ENCODE results near the gene NRG2. TPM values are rescaled to one million over a fixed set of nuclear protein-coding genes. Genes with fewer than 3 reads are reported as not detected.

The NRG2 gene
- total RNA-seq, 1 experiment from 2014 or later = 0.59 TPM

DNA sequence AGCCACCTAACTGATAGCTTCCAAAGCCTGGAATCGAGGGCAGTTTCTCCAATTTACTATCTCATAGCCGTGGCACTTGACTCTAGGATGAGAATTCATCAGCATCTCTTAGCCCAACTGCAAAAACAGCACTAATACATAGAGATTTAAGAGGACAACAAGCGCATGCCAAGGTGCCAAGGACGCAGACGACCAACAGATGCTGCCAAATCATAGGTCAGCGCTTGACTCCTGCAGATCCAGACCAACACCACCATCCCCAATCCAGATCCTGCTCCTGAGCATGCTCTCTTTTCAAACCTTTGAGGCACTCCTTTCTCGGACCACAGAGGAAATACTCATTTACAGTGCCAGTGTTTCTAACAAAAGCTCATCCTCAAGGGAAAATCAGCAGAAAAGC, 24.6 kb downstream of the NRG2 start:
- CTCF ChIA-PET = no interaction called here
- no peaks in the 10 kb centered on the region for H3K9me3 Mint-ChIP-seq (ENCODE audit: unreplicated experiment)

GRCh38 chr5:140018096-140018481, 25.0 kb downstream of the NRG2 start:
- ChIA-PET CTCF (no interaction called here), POLR2A (no interaction called here)
- no peaks in the 10 kb centered on the region for H3K9me3 ChIP-seq
- Mint-ChIP-seq H3K36me3 (ENCODE audit: insufficient read depth, unreplicated experiment) (no peaks in the 10 kb centered on the region), H3K9me3 (ENCODE audit: unreplicated experiment) (no peaks in the 10 kb centered on the region), H3K4me1 (ENCODE audit: low read depth, unreplicated experiment) (no peaks in the 10 kb centered on the region), H3K27ac (ENCODE audit: unreplicated experiment) (no peak overlapping the region), H3K4me3 (ENCODE audit: unreplicated experiment) (no peak overlapping the region), H3K27me3 (ENCODE audit: insufficient read depth, unreplicated experiment) (no peaks in the 10 kb centered on the region)
- TF ChIP-seq, protein P1, sequence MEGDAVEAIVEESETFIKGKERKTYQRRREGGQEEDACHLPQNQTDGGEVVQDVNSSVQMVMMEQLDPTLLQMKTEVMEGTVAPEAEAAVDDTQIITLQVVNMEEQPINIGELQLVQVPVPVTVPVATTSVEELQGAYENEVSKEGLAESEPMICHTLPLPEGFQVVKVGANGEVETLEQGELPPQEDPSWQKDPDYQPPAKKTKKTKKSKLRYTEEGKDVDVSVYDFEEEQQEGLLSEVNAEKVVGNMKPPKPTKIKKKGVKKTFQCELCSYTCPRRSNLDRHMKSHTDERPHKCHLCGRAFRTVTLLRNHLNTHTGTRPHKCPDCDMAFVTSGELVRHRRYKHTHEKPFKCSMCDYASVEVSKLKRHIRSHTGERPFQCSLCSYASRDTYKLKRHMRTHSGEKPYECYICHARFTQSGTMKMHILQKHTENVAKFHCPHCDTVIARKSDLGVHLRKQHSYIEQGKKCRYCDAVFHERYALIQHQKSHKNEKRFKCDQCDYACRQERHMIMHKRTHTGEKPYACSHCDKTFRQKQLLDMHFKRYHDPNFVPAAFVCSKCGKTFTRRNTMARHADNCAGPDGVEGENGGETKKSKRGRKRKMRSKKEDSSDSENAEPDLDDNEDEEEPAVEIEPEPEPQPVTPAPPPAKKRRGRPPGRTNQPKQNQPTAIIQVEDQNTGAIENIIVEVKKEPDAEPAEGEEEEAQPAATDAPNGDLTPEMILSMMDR (IDR thresholded peaks at IDR 0.05; ENCODE audit: insufficient read depth in 1 of 2, low read depth in 1 of 2, low read length in 1 of 2, severe bottlenecking in 1 of 2, unreplicated experiment in 1 of 2) = no peak
- intact Hi-C loops (cut with micrococcal nuclease; ENCODE audit: unreplicated experiment) = no loop called here
- no peak for DNase-seq
- H3K4me1 ChIP-seq = peaks cover 45% of the 10 kb centered on the region
- H3K4me3 ChIP-seq (ENCODE audit: low read depth, low read length) = no peak overlapping the region
- no peaks in the 10 kb centered on the region for H3K36me3 ChIP-seq (ENCODE audit: control insufficient read depth, insufficient read depth, low read length)
- H3K27me3 ChIP-seq (replicated peaks; ENCODE audit: control insufficient read depth, insufficient read depth, low read length) = no peaks in the 10 kb centered on the region
- no TSS peak for BruUV-seq (replicated peaks)

More for the DNA sequence above, 24.6 kb downstream of the NRG2 start:
- H3K4me3 Mint-ChIP-seq (ENCODE audit: unreplicated experiment) = no peak overlapping the region
- no peak overlapping the region for H3K27ac Mint-ChIP-seq (ENCODE audit: unreplicated experiment)
- H3K9me3 ChIP-seq = no peaks in the 10 kb centered on the region
- BruUV-seq (replicated peaks) = no TSS peak
- no peak overlapping the region for H3K4me3 ChIP-seq (ENCODE audit: low read depth, low read length)
- no peaks in the 10 kb centered on the region for H3K4me1 Mint-ChIP-seq (ENCODE audit: low read depth, unreplicated experiment)
- no peak for DNase-seq
- H3K27me3 ChIP-seq (replicated peaks; ENCODE audit: control insufficient read depth, insufficient read depth, low read length) = no peaks in the 10 kb centered on the region
- H3K4me1 ChIP-seq = peaks cover 50% of the 10 kb centered on the region
- no peaks in the 10 kb centered on the region for H3K36me3 ChIP-seq (ENCODE audit: control insufficient read depth, insufficient read depth, low read length)
- TF ChIP-seq, protein P1 (IDR thresholded peaks at IDR 0.05; ENCODE audit: insufficient read depth in 1 of 2, low read depth in 1 of 2, low read length in 1 of 2, severe bottlenecking in 1 of 2, unreplicated experiment in 1 of 2) = no peak
- POLR2A ChIA-PET = no interaction called here
- no peaks in the 10 kb centered on the region for H3K36me3 Mint-ChIP-seq (ENCODE audit: insufficient read depth, unreplicated experiment)
- H3K27me3 Mint-ChIP-seq (ENCODE audit: insufficient read depth, unreplicated experiment) = no peaks in the 10 kb centered on the region
- intact Hi-C loops (cut with micrococcal nuclease; ENCODE audit: unreplicated experiment) = no loop called here

- CTCF ChIA-PET = no interaction called here
- H3K9me3 Mint-ChIP-seq (ENCODE audit: unreplicated experiment) = no peaks in the 10 kb centered on the region
Observed at GRCh38 chr5:140017397-140018095, 25.6 kb downstream of the NRG2 start.

More at GRCh38 chr5:140017397-140018095, 25.6 kb downstream of the NRG2 start:
- no peaks in the 10 kb centered on the region for H3K27me3 Mint-ChIP-seq (ENCODE audit: insufficient read depth, unreplicated experiment)
- Histone ChIP-seq H3K27me3 (replicated peaks; ENCODE audit: control insufficient read depth, insufficient read depth, low read length) (no peaks in the 10 kb centered on the region), H3K9me3 (peaks cover under 1% of the 10 kb centered on the region; the same call in 1 of the 2 replicates), H3K4me3 (ENCODE audit: low read depth, low read length) (no peak overlapping the region), H3K36me3 (ENCODE audit: control insufficient read depth, insufficient read depth, low read length) (no peaks in the 10 kb centered on the region), H3K4me1 (peaks cover 40% of the 10 kb centered on the region)
- no peak for DNase-seq
- no peaks in the 10 kb centered on the region for H3K4me1 Mint-ChIP-seq (ENCODE audit: low read depth, unreplicated experiment)
- no peak overlapping the region for H3K4me3 Mint-ChIP-seq (ENCODE audit: unreplicated experiment)
- intact Hi-C loops (cut with micrococcal nuclease; ENCODE audit: unreplicated experiment) = no loop called here
- TF ChIP-seq, protein P1 (IDR thresholded peaks at IDR 0.05; ENCODE audit: insufficient read depth in 1 of 2, low read depth in 1 of 2, low read length in 1 of 2, severe bottlenecking in 1 of 2, unreplicated experiment in 1 of 2) = no peak
- no TSS peak for BruUV-seq (replicated peaks)
- H3K27ac Mint-ChIP-seq (ENCODE audit: unreplicated experiment) = no peak overlapping the region
- POLR2A ChIA-PET = no interaction called here
- no peaks in the 10 kb centered on the region for H3K36me3 Mint-ChIP-seq (ENCODE audit: insufficient read depth, unreplicated experiment)

Measured in Caco-2 (cell line).